Liver (tissue), 9 donors: Measurements from ENCODE around the gene RNASE4. TPM values are rescaled to one million over a fixed set of nuclear protein-coding genes. Genes with fewer than 3 reads are reported as not detected.
"Not testable (repeated sequence)": the region's sequence is repeated elsewhere in the genome, so short reads cannot be mapped to it uniquely, and the experiment has no call there.

Experiments used
- DNase-seq: peaks from one replicate; pipeline ENCODE4 v3.0.0-alpha.2; 2017; ENCODE audit warnings: low spot score
- H3K27ac ChIP-seq, 2 donors: one replicate each; pipeline ENCODE4 v1.7.0; 2013; ENCODE audit warnings: inconsistent platforms in 2 of 2, low read length in 2 of 2, control low read depth in 1 of 2, low read depth in 1 of 2, mild to moderate bottlenecking in 1 of 2
- H3K27me3 ChIP-seq, 4 donors: one replicate each; pipeline versions ENCODE4 v1.6.1 to v1.7.0; 2013; ENCODE audit warnings: low read length in 3 of 4, inconsistent platforms in 1 of 4, mild to moderate bottlenecking in 1 of 4, moderate library complexity in 1 of 4; ENCODE audit not compliant: control insufficient read depth in 4 of 4, insufficient read depth in 4 of 4
- H3K36me3 ChIP-seq, 4 donors: one replicate each; pipeline versions ENCODE4 v1.6.1 to v1.7.0; 2013; ENCODE audit warnings: low read length in 3 of 4, mild to moderate bottlenecking in 3 of 4, low read depth in 1 of 4, moderate library complexity in 1 of 4; ENCODE audit not compliant: control insufficient read depth in 4 of 4, insufficient read depth in 3 of 4
- H3K4me1 ChIP-seq, 4 donors: one replicate each; pipeline versions ENCODE4 v1.6.1 to v1.7.0; 2013; ENCODE audit warnings: low read length in 3 of 4, mild to moderate bottlenecking in 3 of 4, moderate library complexity in 1 of 4; ENCODE audit not compliant: control insufficient read depth in 4 of 4, insufficient read depth in 4 of 4
- H3K4me3 ChIP-seq, 3 donors: one replicate each; pipeline versions ENCODE4 v1.6.1 to v1.7.0; 2013; ENCODE audit warnings: low read length in 3 of 3, control low read depth in 1 of 3, low read depth in 1 of 3, mild to moderate bottlenecking in 1 of 3
- H3K9ac ChIP-seq, 2 donors: one replicate each; pipeline ENCODE4 v1.7.0; 2013; ENCODE audit warnings: low read length in 2 of 2, mild to moderate bottlenecking in 2 of 2, moderate library complexity in 2 of 2, control low read depth in 1 of 2, low read depth in 1 of 2
- H3K9me3 ChIP-seq, 4 donors: one replicate each; pipeline versions ENCODE4 v1.6.1 to v1.7.0; 2013; ENCODE audit warnings: low read length in 3 of 4; ENCODE audit not compliant: control insufficient read depth in 4 of 4
- ATF3 ChIP-seq: IDR thresholded peaks from 2 replicates; pipeline ENCODE4 v1.6.1; 2016; ENCODE audit warnings: antibody characterized with exemption
- CTCF ChIP-seq: fragments of 150-350 bp; IDR thresholded peaks from 2 replicates; pipeline ENCODE4 v1.5.1; 2017; ENCODE audit warnings: improper control_type of control experiment, low read depth, low read length; ENCODE audit not compliant: missing input control
- EGR1 ChIP-seq, 2 donors: IDR thresholded peaks; 2 replicates each; pipeline ENCODE4 v1.6.1; 2016 to 2018; ENCODE audit warnings: antibody characterized with exemption in 2 of 2, low read depth in 2 of 2
- FOXA1 ChIP-seq: IDR thresholded peaks from 2 replicates; pipeline ENCODE4 v1.6.1; 2016; ENCODE audit warnings: antibody characterized with exemption
- FOXA2 ChIP-seq: IDR thresholded peaks from 2 replicates; pipeline ENCODE4 v1.6.1; 2016; ENCODE audit warnings: antibody characterized with exemption
- GABPA ChIP-seq, 2 donors: IDR thresholded peaks in 1 of 2; conservative IDR thresholded peaks in 1 of 2; 2 replicates each; pipeline ENCODE4 v1.6.1; 2016; ENCODE audit warnings: antibody characterized with exemption in 2 of 2, mild to moderate bottlenecking in 1 of 2, moderate library complexity in 1 of 2
- HNF4A ChIP-seq, 2 donors: conservative IDR thresholded peaks; 2 replicates each; pipeline ENCODE4 v1.6.1; 2016; ENCODE audit warnings: antibody characterized with exemption in 2 of 2, mild to moderate bottlenecking in 2 of 2
- HNF4G ChIP-seq: IDR thresholded peaks from 2 replicates; pipeline ENCODE4 v1.6.1; 2016; ENCODE audit warnings: antibody characterized with exemption
- JUND ChIP-seq, 2 donors: IDR thresholded peaks; 2 replicates each; pipeline ENCODE4 v1.6.1; 2016; ENCODE audit warnings: antibody characterized with exemption in 2 of 2
- MAX ChIP-seq: IDR thresholded peaks from 2 replicates; pipeline ENCODE4 v1.6.1; 2016; ENCODE audit warnings: antibody characterized with exemption
- NR2F2 ChIP-seq: IDR thresholded peaks from 2 replicates; pipeline ENCODE4 v1.6.1; 2016; ENCODE audit warnings: antibody characterized with exemption
- RAD21 ChIP-seq, 2 donors: IDR thresholded peaks; 2 replicates each; pipeline ENCODE4 v1.6.1; 2016; ENCODE audit warnings: antibody characterized with exemption in 2 of 2, mild to moderate bottlenecking in 2 of 2
- RXRA ChIP-seq, 2 donors: IDR thresholded peaks; 2 replicates each; pipeline ENCODE4 v1.6.1; 2017 to 2018; ENCODE audit warnings: antibody characterized with exemption in 2 of 2, mild to moderate bottlenecking in 1 of 2
- SP1 ChIP-seq: IDR thresholded peaks from 2 replicates; pipeline ENCODE4 v1.6.1; 2018; ENCODE audit warnings: antibody characterized with exemption, mild to moderate bottlenecking
- TAF1 ChIP-seq: conservative IDR thresholded peaks from 2 replicates; pipeline ENCODE4 v1.6.1; 2016; ENCODE audit warnings: antibody characterized with exemption, mild to moderate bottlenecking
- YY1 ChIP-seq: IDR thresholded peaks from 2 replicates; pipeline ENCODE4 v1.6.1; 2016; ENCODE audit warnings: antibody characterized with exemption, mild to moderate bottlenecking
- ZBTB33 ChIP-seq: IDR thresholded peaks from 2 replicates; pipeline ENCODE4 v1.6.1; 2016; ENCODE audit warnings: antibody characterized with exemption
- WGBS: extraction: QIAGEN DNeasy Blood & Tissue Kit; methylation state at CpG from one replicate; pipeline ENCODE4 v1.1.7; 2013; 5-methylcytosine and 5-hydroxymethylcytosine counted together
- polyA plus RNA-seq, 2 donors: library from polyadenylated mRNA; stranded (reverse) in 1 of 2; unstranded in 1 of 2; fragments of 200-250 nt in 1 of 2; fragments of >200 nt in 1 of 2; fragmentation: Nextera tagmentation in 1 of 2; extraction: Ambion mirVana in 1 of 2; gene quantifications; one replicate each; pipeline versions ENCODE4 v1.2.1 to v1.2.3, GENCODE V29; 2013 to 2015
- total RNA-seq, 2 donors: library from RNA; depleted of rRNA; stranded (reverse); fragments of >200 nt; gene quantifications; one replicate each; pipeline ENCODE4 v1.2.3, GENCODE V29; 2014
- TF ChIP-seq, protein P1 (sequence below): IDR thresholded peaks from 2 replicates; pipeline ENCODE4 v1.6.1; 2016; ENCODE audit warnings: antibody characterized with exemption, mild to moderate bottlenecking
- donor health status: healthy.
- donor health status: healthy.
- donor health status: healthy.
- donor health status: healthy.
- donor health status: healthy.

The RNASE4 gene
- total and polyA plus RNA-seq, 4 donors: 129 to 319 (median 184) TPM

GRCh38 chr14:20698934-20699333 lies 14.6 kb downstream of the RNASE4 start:
- TF ChIP-seq JUND (IDR thresholded peaks at IDR 0.05) (no peak), TAF1 (no peak), SP1 (no peak), ATF3 (no peak), HNF4G (no peak), FOXA1 (no peak), FOXA2 (no peak), EGR1 (IDR thresholded peaks at IDR 0.05; ENCODE audit: low read depth in 2 of 2) (no peak), GABPA (IDR thresholded peaks at IDR 0.05 in 1 of 2, conservative IDR thresholded peaks at IDR 0.05 in 1 of 2) (no peak), YY1 (no peak), RXRA (IDR thresholded peaks at IDR 0.05) (no peak), MAX (no peak), HNF4A (conservative IDR thresholded peaks at IDR 0.05) (no peak)
- Histone ChIP-seq H3K36me3 (peaks cover 0 to 16% (median 5%) of the 10 kb centered on the region in 4 donors), H3K27ac (no peak overlapping the region), H3K27me3 (no peaks in the 10 kb centered on the region), H3K9ac (no peak overlapping the region), H3K4me3 (no peak overlapping the region), H3K4me1 (no peaks in the 10 kb centered on the region), H3K9me3 (no peaks in the 10 kb centered on the region)
- DNase-seq: no peak
- WGBS: 91% methylated on average over 5 of the region's 5 CpGs

DNA sequence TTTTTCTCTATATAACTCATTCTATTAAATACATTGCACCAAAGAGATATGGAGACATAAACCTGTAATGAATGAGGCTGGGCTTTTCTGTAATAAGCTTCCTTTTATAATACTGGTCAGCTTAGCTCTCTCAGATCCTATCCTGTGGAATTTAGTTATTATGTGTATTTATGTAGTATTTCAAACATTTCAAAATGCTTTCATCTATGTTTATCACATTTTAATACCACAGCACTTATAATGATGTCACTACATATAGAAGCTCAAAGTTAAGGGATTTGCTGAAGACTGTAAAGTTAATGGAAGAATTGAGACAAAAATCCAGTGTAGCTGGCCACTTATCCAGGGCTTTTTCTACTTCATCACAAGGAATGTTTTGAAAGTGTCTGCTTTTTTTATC lies 15.6 kb downstream of the RNASE4 start:
- H3K9ac ChIP-seq: no peak overlapping the region
- H3K4me1 ChIP-seq: no peaks in the 10 kb centered on the region
- no peak for DNase-seq
- no peak overlapping the region for H3K4me3 ChIP-seq
- H3K36me3 ChIP-seq: peaks cover 0 to 10% (median 5%) of the 10 kb centered on the region in 4 donors
- TF ChIP-seq CTCF (no peak), JUND (IDR thresholded peaks at IDR 0.05) (no peak), FOXA2 (no peak), ATF3 (no peak), HNF4A (conservative IDR thresholded peaks at IDR 0.05) (no peak), SP1 (no peak), GABPA (IDR thresholded peaks at IDR 0.05 in 1 of 2, conservative IDR thresholded peaks at IDR 0.05 in 1 of 2) (no peak), TAF1 (no peak), RAD21 (IDR thresholded peaks at IDR 0.05) (no peak), RXRA (IDR thresholded peaks at IDR 0.05) (no peak), YY1 (no peak), ZBTB33 (no peak), FOXA1 (no peak), HNF4G (no peak), NR2F2 (no peak), MAX (no peak), EGR1 (IDR thresholded peaks at IDR 0.05; ENCODE audit: low read depth in 2 of 2) (no peak)
- TF ChIP-seq, protein P1, sequence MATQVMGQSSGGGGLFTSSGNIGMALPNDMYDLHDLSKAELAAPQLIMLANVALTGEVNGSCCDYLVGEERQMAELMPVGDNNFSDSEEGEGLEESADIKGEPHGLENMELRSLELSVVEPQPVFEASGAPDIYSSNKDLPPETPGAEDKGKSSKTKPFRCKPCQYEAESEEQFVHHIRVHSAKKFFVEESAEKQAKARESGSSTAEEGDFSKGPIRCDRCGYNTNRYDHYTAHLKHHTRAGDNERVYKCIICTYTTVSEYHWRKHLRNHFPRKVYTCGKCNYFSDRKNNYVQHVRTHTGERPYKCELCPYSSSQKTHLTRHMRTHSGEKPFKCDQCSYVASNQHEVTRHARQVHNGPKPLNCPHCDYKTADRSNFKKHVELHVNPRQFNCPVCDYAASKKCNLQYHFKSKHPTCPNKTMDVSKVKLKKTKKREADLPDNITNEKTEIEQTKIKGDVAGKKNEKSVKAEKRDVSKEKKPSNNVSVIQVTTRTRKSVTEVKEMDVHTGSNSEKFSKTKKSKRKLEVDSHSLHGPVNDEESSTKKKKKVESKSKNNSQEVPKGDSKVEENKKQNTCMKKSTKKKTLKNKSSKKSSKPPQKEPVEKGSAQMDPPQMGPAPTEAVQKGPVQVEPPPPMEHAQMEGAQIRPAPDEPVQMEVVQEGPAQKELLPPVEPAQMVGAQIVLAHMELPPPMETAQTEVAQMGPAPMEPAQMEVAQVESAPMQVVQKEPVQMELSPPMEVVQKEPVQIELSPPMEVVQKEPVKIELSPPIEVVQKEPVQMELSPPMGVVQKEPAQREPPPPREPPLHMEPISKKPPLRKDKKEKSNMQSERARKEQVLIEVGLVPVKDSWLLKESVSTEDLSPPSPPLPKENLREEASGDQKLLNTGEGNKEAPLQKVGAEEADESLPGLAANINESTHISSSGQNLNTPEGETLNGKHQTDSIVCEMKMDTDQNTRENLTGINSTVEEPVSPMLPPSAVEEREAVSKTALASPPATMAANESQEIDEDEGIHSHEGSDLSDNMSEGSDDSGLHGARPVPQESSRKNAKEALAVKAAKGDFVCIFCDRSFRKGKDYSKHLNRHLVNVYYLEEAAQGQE: no peak
- H3K27ac ChIP-seq: no peak overlapping the region
- H3K27me3 ChIP-seq: no peaks in the 10 kb centered on the region
- H3K9me3 ChIP-seq: no peaks in the 10 kb centered on the region

DNA sequence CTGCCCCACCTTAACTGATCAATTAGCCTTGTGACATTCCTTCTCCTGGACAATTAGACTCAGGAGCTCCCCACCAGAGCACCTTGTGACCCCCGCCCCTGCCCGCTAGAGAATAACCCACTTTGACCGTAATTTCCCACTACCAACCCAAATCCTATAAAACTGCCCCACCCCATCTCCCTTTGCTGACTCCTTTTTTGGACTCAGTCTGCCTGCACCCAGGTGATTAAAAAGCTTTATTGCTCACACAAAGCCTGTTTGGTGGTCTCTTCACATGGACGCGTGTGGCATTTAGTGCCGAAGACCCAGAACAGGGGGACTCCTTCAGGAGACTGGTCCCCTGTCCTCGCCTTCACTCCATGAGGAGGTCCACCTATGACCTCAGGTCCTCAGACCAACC lies 16.6 kb downstream of the RNASE4 start:
- H3K9ac ChIP-seq, H3K4me3 ChIP-seq, DNase-seq, H3K4me1 ChIP-seq, H3K9me3 ChIP-seq, H3K27me3 ChIP-seq, H3K27ac ChIP-seq, H3K36me3 ChIP-seq: not testable (repeated sequence)
- WGBS: 98% methylated on average over 7 of the region's 7 CpGs
